Activated B cell treated with CpG ODN at 0.5 μM for 24 hours (primary cell): ENCODE results near the gene LHX3. TPM values are rescaled to one million over a fixed set of nuclear protein-coding genes. Genes with fewer than 3 reads are reported as not detected.

Experiments
- ATAC-seq: fragments of 200-7000 bp; cut with Tn5 transposase; one replicate; pipeline ENCODE4 v1.10.0; 2021; ENCODE audit warnings: low read depth, mild to moderate bottlenecking, moderate library complexity
- CTCF ChIA-PET: fragments of 350-600 bp; sonication (Branson Sonifier 250); formaldehyde crosslinking; loops from one replicate; lab custom pipeline; 2021; ENCODE audit warnings: antibody characterized with exemption; lab: Charles Lee
- POLR2A ChIA-PET: fragments of 350-600 bp; sonication (Branson Sonifier 250); formaldehyde crosslinking; loops from one replicate; lab custom pipeline; 2021; ENCODE audit warnings: antibody characterized with exemption; lab: Charles Lee
- DNase-seq: peaks from one replicate; pipeline ENCODE4 v3.0.0; 2022
- H3K27ac Mint-ChIP-seq: one replicate; pipeline ENCODE4 v1.8.0; 2020; ENCODE audit warnings: mixed read lengths
- H3K27me3 Mint-ChIP-seq: one replicate; pipeline ENCODE4 v1.8.0; 2021; ENCODE audit warnings: mixed read lengths
- H3K36me3 Mint-ChIP-seq: one replicate; pipeline ENCODE4 v1.8.0; 2021; ENCODE audit warnings: low read depth, mixed read lengths
- H3K4me1 Mint-ChIP-seq: one replicate; pipeline ENCODE4 v1.8.0; 2021; ENCODE audit warnings: mixed read lengths
- H3K4me3 Mint-ChIP-seq: one replicate; pipeline ENCODE4 v1.8.0; 2020; ENCODE audit warnings: mild to moderate bottlenecking, mixed read lengths
- H3K9me3 Mint-ChIP-seq: one replicate; pipeline ENCODE4 v1.8.0; 2020; ENCODE audit warnings: mixed read lengths
- intact Hi-C: fragments of 100-400 bp; cut with micrococcal nuclease; formaldehyde crosslinking; loops from one replicate; pipeline ENCODE4 v1.15.1; 2024
- total RNA-seq: library from RNA; stranded (reverse); gene quantifications from 2 replicates; pipeline ENCODE4 v1.2.3, GENCODE V29; 2022
- TF ChIP-seq, protein P1 (sequence below): fragments of 200-600 bp; IDR thresholded peaks from one replicate; pipeline ENCODE4 v1.8.0; 2022; ENCODE audit warnings: antibody characterized with exemption, mild to moderate bottlenecking

LHX3 gene
- total RNA-seq, 1 donor from 2014 or later, result not detected

DNA sequence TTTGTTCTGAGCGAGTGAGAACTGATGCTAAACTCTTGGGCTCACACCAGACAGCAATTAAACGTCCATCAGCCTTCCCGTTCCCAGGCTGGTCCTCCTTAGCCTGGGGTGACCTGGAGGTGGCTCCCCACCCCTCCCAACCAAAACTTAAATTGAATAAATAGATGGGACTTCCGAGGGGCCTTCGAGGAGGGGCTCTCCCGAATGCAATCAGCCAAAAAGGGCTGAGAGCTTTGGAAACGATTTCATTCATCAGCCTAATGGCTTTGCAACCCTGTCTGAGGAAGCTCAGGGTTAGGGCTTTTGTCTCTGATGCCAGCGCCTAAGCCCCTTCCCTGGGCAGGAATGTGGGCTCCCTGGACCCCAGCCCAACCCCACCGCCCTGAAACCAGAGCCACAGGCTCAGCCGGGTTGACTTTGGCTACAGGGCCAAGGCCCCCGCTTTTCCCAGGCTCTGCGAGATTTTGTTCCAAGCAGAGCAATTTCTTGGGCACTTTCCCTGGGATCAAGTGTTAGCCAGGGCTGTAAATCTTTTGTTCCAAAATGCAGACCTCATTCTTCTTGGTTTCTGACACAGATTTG lies 29.2 kb downstream of the LHX3 start:
- no peak overlapping the region for H3K4me3 Mint-ChIP-seq
- H3K4me1 Mint-ChIP-seq, result peaks cover 4% of the 10 kb centered on the region
- no peak overlapping the region for H3K27ac Mint-ChIP-seq
- peaks cover 7% of the 10 kb centered on the region for H3K27me3 Mint-ChIP-seq
- H3K9me3 Mint-ChIP-seq, result no peaks in the 10 kb centered on the region
- ATAC-seq (no peak), DNase-seq (no peak)
- POLR2A ChIA-PET, result no interaction called here
- intact Hi-C loops, result no loop called here
- no peaks in the 10 kb centered on the region for H3K36me3 Mint-ChIP-seq
- CTCF ChIA-PET, result no interaction called here
- TF ChIP-seq, protein P1, sequence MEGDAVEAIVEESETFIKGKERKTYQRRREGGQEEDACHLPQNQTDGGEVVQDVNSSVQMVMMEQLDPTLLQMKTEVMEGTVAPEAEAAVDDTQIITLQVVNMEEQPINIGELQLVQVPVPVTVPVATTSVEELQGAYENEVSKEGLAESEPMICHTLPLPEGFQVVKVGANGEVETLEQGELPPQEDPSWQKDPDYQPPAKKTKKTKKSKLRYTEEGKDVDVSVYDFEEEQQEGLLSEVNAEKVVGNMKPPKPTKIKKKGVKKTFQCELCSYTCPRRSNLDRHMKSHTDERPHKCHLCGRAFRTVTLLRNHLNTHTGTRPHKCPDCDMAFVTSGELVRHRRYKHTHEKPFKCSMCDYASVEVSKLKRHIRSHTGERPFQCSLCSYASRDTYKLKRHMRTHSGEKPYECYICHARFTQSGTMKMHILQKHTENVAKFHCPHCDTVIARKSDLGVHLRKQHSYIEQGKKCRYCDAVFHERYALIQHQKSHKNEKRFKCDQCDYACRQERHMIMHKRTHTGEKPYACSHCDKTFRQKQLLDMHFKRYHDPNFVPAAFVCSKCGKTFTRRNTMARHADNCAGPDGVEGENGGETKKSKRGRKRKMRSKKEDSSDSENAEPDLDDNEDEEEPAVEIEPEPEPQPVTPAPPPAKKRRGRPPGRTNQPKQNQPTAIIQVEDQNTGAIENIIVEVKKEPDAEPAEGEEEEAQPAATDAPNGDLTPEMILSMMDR, result no peak

DNA sequence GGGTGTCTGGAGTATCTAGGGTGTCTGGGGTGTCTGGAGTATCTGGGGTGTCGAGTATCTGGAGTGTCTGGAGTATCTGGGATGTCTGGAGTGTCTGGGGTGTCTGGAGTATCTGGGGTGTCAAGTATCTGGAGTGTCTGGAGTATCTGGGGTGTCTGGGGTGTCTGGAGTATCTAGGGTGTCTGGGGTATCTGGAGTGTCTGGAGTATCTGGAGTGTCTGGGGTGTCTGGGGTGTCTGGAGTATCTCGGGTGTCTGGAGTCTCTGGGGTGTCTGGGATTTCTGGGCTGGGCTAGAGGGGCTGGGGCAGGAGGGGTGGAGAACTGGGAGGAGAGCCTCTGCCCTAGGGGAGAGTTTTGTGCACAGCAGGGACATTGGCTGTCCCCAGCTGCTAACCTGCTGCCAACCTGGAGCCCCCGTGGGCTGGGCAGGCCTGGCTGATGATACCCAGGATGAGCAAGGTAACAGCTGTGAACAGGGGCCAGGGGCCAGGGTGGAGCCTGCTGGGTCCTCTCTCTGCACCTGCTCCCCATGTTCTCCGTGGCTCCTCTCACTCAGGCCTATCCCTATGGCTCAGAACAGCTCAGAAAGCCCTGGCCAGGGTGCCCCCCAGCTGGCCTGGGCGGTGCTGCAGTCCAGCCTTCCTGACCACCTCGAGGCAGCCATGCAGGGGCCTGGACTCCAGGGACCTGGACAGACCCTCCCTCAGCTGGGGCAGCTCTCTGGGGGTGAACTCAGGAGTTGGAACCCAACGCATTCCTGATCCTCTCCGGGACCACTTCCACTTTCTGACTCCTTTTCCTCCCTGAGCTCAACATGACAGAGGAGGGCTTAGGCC lies 29.9 kb downstream of the LHX3 start:
- CTCF ChIA-PET, result interaction anchor here (0.7 kb wide), 1 partner anchor 108 kb away, joined by 3 read pairs; no protein-coding TSS in a partner anchor
- peaks cover 6% of the 10 kb centered on the region for H3K4me1 Mint-ChIP-seq
- POLR2A ChIA-PET, result no interaction called here
- no peak overlapping the region for H3K27ac Mint-ChIP-seq
- intact Hi-C loops, result no loop called here
- ATAC-seq (no peak), DNase-seq (no peak)
- no peaks in the 10 kb centered on the region for H3K9me3 Mint-ChIP-seq
- peaks cover 9% of the 10 kb centered on the region for H3K27me3 Mint-ChIP-seq
- H3K36me3 Mint-ChIP-seq, result no peaks in the 10 kb centered on the region
- TF ChIP-seq, protein P1, result no peak
- no peak overlapping the region for H3K4me3 Mint-ChIP-seq

DNA sequence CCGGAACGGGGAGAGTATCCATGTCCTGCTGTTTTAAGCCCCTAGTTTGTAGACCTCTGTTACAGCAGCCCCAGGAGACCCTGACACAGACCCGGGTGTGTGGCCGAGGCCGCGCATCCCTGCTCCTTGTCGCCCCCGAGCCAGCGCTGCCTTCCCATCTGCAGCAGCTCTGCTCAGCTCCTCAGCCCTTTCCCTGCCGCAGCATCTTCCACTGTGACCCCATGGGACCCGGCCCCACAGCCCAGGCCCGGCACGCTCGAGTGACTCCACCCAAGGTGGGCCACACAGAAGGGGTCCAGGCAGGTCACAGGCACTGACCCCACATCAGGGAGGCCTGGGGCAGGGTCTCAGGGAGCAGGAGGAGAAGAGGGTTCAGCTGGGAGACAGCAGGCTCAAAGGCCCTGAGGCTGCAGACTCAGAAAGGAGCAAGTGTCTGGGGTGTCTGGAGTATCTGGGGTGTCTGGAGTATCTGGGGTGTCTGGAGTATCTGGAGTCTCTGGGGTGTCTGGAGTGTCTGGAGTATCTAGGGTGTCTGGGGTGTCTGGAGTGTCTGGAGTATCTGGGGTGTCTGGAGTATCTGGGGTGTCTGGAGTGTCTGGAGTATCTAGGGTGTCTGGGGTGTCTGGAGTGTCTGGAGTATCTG lies 31.2 kb downstream of the LHX3 start:
- peaks cover 6% of the 10 kb centered on the region for H3K4me1 Mint-ChIP-seq
- ChIA-PET POLR2A (no interaction called here), CTCF (no interaction called here)
- ATAC-seq (no peak), DNase-seq (no peak)
- H3K36me3 Mint-ChIP-seq, result no peaks in the 10 kb centered on the region
- intact Hi-C loops, result no loop called here
- no peaks in the 10 kb centered on the region for H3K9me3 Mint-ChIP-seq
- TF ChIP-seq, protein P1, result no peak
- no peak overlapping the region for H3K4me3 Mint-ChIP-seq
- peaks cover 13% of the 10 kb centered on the region for H3K27me3 Mint-ChIP-seq
- no peak overlapping the region for H3K27ac Mint-ChIP-seq

DNA sequence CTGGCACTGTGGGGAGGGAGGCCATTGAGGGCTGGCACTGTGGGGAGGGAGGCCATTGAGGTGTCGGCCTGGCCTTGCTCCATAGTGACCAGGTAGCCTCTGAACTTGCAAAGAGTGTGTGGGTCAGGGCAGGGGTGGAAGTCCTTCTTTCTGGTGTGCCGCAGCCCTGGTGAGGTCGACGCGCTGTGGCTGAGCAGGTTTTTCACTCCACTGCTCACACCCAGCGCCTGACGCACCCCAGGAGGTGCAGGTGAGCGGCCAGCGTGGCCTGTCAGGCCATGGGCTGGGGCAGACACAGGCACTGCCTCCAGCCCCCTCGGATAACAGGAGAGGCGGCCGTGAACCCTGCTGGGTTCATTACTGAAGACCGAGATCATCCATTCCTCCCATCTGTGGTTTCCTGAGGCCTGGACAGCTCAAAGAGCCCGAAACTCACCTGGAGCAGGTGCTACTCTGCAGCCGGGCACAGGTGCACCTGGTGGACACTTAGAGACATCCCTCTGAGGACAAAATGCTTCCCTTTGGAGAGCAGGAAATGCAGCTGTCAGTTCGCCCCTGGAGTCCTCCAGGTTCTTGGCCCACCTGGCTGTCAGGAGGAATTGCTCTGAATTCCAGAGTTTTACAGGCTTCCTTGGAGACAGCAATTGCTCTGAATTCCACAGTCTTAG lies 32.4 kb downstream of the LHX3 start:
- no peak overlapping the region for H3K27ac Mint-ChIP-seq
- ATAC-seq (no peak), DNase-seq (no peak)
- no peak overlapping the region for H3K4me3 Mint-ChIP-seq
- intact Hi-C loops, result no loop called here
- peaks cover 16% of the 10 kb centered on the region for H3K27me3 Mint-ChIP-seq
- H3K9me3 Mint-ChIP-seq, result no peaks in the 10 kb centered on the region
- POLR2A ChIA-PET, result no interaction called here
- no peaks in the 10 kb centered on the region for H3K36me3 Mint-ChIP-seq
- CTCF ChIA-PET, result no interaction called here
- H3K4me1 Mint-ChIP-seq, result peaks cover 6% of the 10 kb centered on the region
- TF ChIP-seq, protein P1, result no peak
